HepG2 (cell line): Measurements from ENCODE around the gene LENG1. TPM values are rescaled to one million over a fixed set of nuclear protein-coding genes. Genes with fewer than 3 reads are reported as not detected.

Experiments
- AGO1 ChIP-seq: fragments of 200-400 bp; formaldehyde crosslinking; IDR thresholded peaks from 2 replicates; pipeline ENCODE4 v1.6.1; 2017; ENCODE audit warnings: mild to moderate bottlenecking, low read depth, low read length, moderate library complexity; ENCODE audit not compliant: poor library complexity, severe bottlenecking
- AKAP8 ChIP-seq: sonication (generic); formaldehyde crosslinking; IDR thresholded peaks from 2 replicates; pipeline ENCODE4 v1.5.1; 2020; ENCODE audit warnings: mild to moderate bottlenecking, missing genetic modification reagents
- BCL6 ChIP-seq: IDR thresholded peaks from 2 replicates; pipeline ENCODE4 v1.6.1; 2016; ENCODE audit warnings: missing genetic modification reagents, missing compliant biosample characterization
- CBX1 ChIP-seq: IDR thresholded peaks from one replicate; pipeline ENCODE4 v1.6.1; 2016; ENCODE audit warnings: antibody characterized with exemption, low read depth
- CCDC6 ChIP-seq: sonication (generic); formaldehyde crosslinking; IDR thresholded peaks from 2 replicates; pipeline ENCODE4 v1.8.1; 2022; ENCODE audit warnings: mild to moderate bottlenecking, missing genetic modification reagents, moderate library complexity
- ERF ChIP-seq: IDR thresholded peaks from 2 replicates; pipeline ENCODE4 v1.6.1; 2018; ENCODE audit warnings: missing biosample characterization, missing genetic modification reagents
- HNRNPUL1 ChIP-seq: fragments of 200-400 bp; formaldehyde crosslinking; IDR thresholded peaks from 2 replicates; pipeline ENCODE4 v1.6.1; 2017; ENCODE audit warnings: low read depth, mild to moderate bottlenecking, low read length, moderate library complexity
- HOXA7 ChIP-seq: sonication (generic); formaldehyde crosslinking; IDR thresholded peaks from 2 replicates; pipeline ENCODE4 v1.8.1; 2022; ENCODE audit warnings: mild to moderate bottlenecking, missing genetic modification reagents, moderate library complexity
- KDM5B ChIP-seq: sonication (generic); formaldehyde crosslinking; IDR thresholded peaks from 2 replicates; pipeline ENCODE4 v1.4.0; 2020; ENCODE audit warnings: missing genetic modification reagents, mild to moderate bottlenecking, borderline replicate concordance
- MTERF4 ChIP-seq: sonication (generic); formaldehyde crosslinking; IDR thresholded peaks from 2 replicates; pipeline ENCODE4 v1.8.0; 2023; ENCODE audit warnings: mild to moderate bottlenecking, missing genetic modification reagents
- NR0B2 ChIP-seq: sonication (generic); formaldehyde crosslinking; IDR thresholded peaks from 2 replicates; pipeline ENCODE4 v1.4.0; 2020; ENCODE audit warnings: mild to moderate bottlenecking, missing genetic modification reagents
- PCBP1 ChIP-seq: fragments of 200-400 bp; formaldehyde crosslinking; IDR thresholded peaks from 2 replicates; pipeline ENCODE4 v1.6.1; 2017; ENCODE audit warnings: mild to moderate bottlenecking, low read depth, low read length, borderline replicate concordance
- POLR2A ChIP-seq, 2 experiments: IDR thresholded peaks; 2 replicates each; pipeline ENCODE4 v1.6.1; 2011; ENCODE audit warnings: low read depth in 2 of 2, low read length in 2 of 2, mild to moderate bottlenecking in 1 of 2, moderate library complexity in 1 of 2; ENCODE audit not compliant: insufficient read depth in 1 of 2
- POLR2G ChIP-seq: fragments of 200-400 bp; formaldehyde crosslinking; IDR thresholded peaks from 2 replicates; pipeline ENCODE4 v1.6.1; 2018; ENCODE audit warnings: mild to moderate bottlenecking, low read depth, low read length, moderate library complexity
- RELA ChIP-seq: sonication (generic); formaldehyde crosslinking; IDR thresholded peaks from 2 replicates; pipeline ENCODE4 v1.4.0; 2020; ENCODE audit warnings: missing genetic modification reagents
- SALL1 ChIP-seq: sonication (generic); formaldehyde crosslinking; IDR thresholded peaks from 2 replicates; pipeline ENCODE4 v1.8.0; 2022; ENCODE audit warnings: mild to moderate bottlenecking, missing genetic modification reagents
- SAP130 ChIP-seq: IDR thresholded peaks from 2 replicates; pipeline ENCODE4 v1.6.1; 2016; ENCODE audit warnings: low read depth
- SMAD1 ChIP-seq: sonication (generic); formaldehyde crosslinking; IDR thresholded peaks from 2 replicates; pipeline ENCODE4 v1.4.0; 2020; ENCODE audit warnings: missing genetic modification reagents, low read depth, mild to moderate bottlenecking, borderline replicate concordance
- SNAI1 ChIP-seq: sonication (generic); formaldehyde crosslinking; IDR thresholded peaks from 2 replicates; pipeline ENCODE4 v1.5.0; 2020; ENCODE audit warnings: mild to moderate bottlenecking, missing genetic modification reagents, borderline replicate concordance
- TCF12 ChIP-seq, 2 experiments: fragments of 450-650 bp in 1 of 2; sonication (generic) in 1 of 2; formaldehyde crosslinking in 1 of 2; IDR thresholded peaks; 2 replicates each; pipeline versions ENCODE4 v1.6.1 to v1.8.0; 2017 to 2022; ENCODE audit warnings: antibody characterized with exemption in 1 of 2, mild to moderate bottlenecking in 1 of 2, missing genetic modification reagents in 1 of 2, moderate library complexity in 1 of 2
- TP53 ChIP-seq: sonication (generic); formaldehyde crosslinking; conservative IDR thresholded peaks from 2 replicates; pipeline ENCODE4 v1.4.0; 2020; ENCODE audit warnings: missing genetic modification reagents
- XBP1 ChIP-seq: sonication (generic); formaldehyde crosslinking; IDR thresholded peaks from 2 replicates; pipeline ENCODE4 v1.5.0; 2020; ENCODE audit warnings: missing genetic modification reagents
- ZBTB42 ChIP-seq: sonication (generic); formaldehyde crosslinking; IDR thresholded peaks from 2 replicates; pipeline ENCODE4 v1.5.0; 2020; ENCODE audit warnings: mild to moderate bottlenecking, missing genetic modification reagents
- ZMYM4 ChIP-seq: sonication (generic); formaldehyde crosslinking; IDR thresholded peaks from 2 replicates; pipeline ENCODE4 v1.8.1; 2023; ENCODE audit warnings: mild to moderate bottlenecking, missing genetic modification reagents
- ZNF547 ChIP-seq: sonication (generic); formaldehyde crosslinking; IDR thresholded peaks from 2 replicates; pipeline ENCODE4 v1.5.1; 2020; ENCODE audit warnings: mild to moderate bottlenecking, missing genetic modification reagents
- ZNF572 ChIP-seq: sonication (generic); formaldehyde crosslinking; IDR thresholded peaks from 2 replicates; pipeline ENCODE4 v1.5.1; 2020; ENCODE audit warnings: mild to moderate bottlenecking, missing genetic modification reagents
- ZNF580 ChIP-seq: IDR thresholded peaks from 2 replicates; pipeline ENCODE4 v1.6.1; 2016; ENCODE audit warnings: low read depth, borderline replicate concordance
- ZNF660 ChIP-seq: sonication (generic); formaldehyde crosslinking; IDR thresholded peaks from 2 replicates; pipeline ENCODE4 v1.5.1; 2020; ENCODE audit warnings: mild to moderate bottlenecking, low read depth, missing genetic modification reagents, borderline replicate concordance
- ZNF709 ChIP-seq: sonication (generic); formaldehyde crosslinking; IDR thresholded peaks from 2 replicates; pipeline ENCODE4 v1.5.0; 2020; ENCODE audit warnings: mild to moderate bottlenecking, missing genetic modification reagents
- ZNF790 ChIP-seq: sonication (generic); formaldehyde crosslinking; IDR thresholded peaks from 2 replicates; pipeline ENCODE4 v1.8.0; 2022; ENCODE audit warnings: missing genetic modification reagents, mild to moderate bottlenecking, borderline replicate concordance
- ZSCAN12 ChIP-seq: sonication (generic); formaldehyde crosslinking; IDR thresholded peaks from 2 replicates; pipeline ENCODE4 v1.9.0; 2021; ENCODE audit warnings: mild to moderate bottlenecking, missing genetic modification reagents
- polyA plus RNA-seq, 8 experiments: library from polyadenylated mRNA; depleted of rRNA in 3 of 8; stranded (reverse) in 7 of 8; unstranded in 1 of 8; fragments of >200 nt; fragmentation: Illumina TruSeq in 4 of 8; extraction: Trizol in 4 of 8; gene quantifications; 2 replicates each; pipeline versions ENCODE4 v1.2.1 to v1.2.3, GENCODE V29; 2011 to 2016; ENCODE audit warnings: low read depth in 4 of 8, missing spikeins in 1 of 8, mixed read lengths in 1 of 8; ENCODE audit not compliant: insufficient read depth in 1 of 8
- total RNA-seq, 5 experiments: library from RNA; depleted of rRNA; stranded (reverse); fragments of >200 nt; fragmentation: Illumina TruSeq; extraction: Trizol; gene quantifications; 2 replicates each; pipeline ENCODE4 v1.2.3, GENCODE V29; 2016; ENCODE audit warnings: low read depth in 1 of 5

LENG1 gene
- total and polyA plus RNA-seq, 2 of the 13 experiments (the other 11 are each of a cell fraction or from before 2014, with no cell fraction given) = 1.8 to 3.8 TPM

DNA sequence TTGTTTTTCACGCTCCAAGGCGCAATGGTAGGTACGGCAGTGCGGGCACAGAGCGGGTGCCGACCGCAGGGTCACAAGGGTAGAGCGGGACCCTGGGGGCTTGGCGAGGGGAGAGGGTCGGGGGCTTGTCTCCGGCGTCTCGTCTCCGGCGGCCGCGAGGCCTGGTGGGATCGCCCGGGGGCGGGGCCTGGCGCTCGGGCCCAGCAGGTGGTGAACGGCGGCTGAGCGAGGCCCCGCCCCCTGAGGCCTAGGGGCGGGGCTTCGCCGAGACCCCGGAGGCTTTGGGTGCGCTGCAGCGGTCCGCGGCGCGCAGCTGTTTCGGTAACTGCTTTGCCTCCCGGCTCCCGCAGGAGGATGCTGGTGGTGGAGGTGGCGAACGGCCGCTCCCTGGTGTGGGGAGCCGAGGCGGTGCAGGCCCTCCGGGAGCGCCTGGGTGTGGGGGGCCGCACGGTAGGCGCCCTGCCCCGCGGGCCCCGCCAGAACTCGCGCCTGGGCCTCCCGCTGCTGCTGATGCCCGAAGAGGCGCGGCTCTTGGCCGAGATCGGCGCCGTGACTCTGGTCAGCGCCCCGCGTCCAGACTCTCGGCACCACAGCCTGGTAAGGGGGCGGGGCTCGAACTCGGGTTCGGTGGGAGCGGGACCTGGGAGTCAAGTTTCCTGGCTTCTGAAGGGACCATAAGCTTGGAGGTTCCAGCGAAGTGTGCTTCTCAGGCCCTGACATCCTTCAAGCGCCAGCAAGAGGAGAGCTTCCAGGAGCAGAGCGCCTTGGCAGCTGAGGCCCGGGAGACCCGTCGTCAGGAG lies 31.7 kb upstream of the LENG1 start, which contains the start of gene TSEN34 (continued):
- TF ChIP-seq ERF (CRISPR knock-in tag) (peak; percentile 56; the same call in 1 of the 2 replicates), SAP130 (CRISPR knock-in tag) (peak; percentile 59), ZNF580 (CRISPR knock-in tag) (peak; percentile 19; the same call in 1 of the 2 replicates), ZNF660 (CRISPR knock-in tag) (no peak), SMAD1 (CRISPR knock-in tag) (no peak; the same call in 1 of the 2 replicates), ZNF790 (no peak; the same call in 1 of the 2 replicates), XBP1 (CRISPR knock-in tag) (no peak), ZSCAN12 (peak; percentile 21; the same call in 1 of the 2 replicates), SNAI1 (no peak), HOXA7 (CRISPR knock-in tag) (no peak), NR0B2 (CRISPR knock-in tag) (no peak), RELA (CRISPR knock-in tag) (no peak), CBX1 (no peak), PCBP1 (no peak), ZNF709 (no peak), TCF12 (IDR thresholded peaks at IDR 0.05) (no peak), TCF12 (CRISPR knock-in tag; IDR thresholded peaks at IDR 0.05) (peak; percentile 36; the same call in 1 of the 2 replicates), SALL1 (peak; percentile 33; the same call in 1 of the 2 replicates), ZNF547 (CRISPR knock-in tag) (peak; percentile 68; the same call in 1 of the 2 replicates), BCL6 (CRISPR knock-in tag) (no peak), POLR2G (0 out of 2 replicates have a peak, but pooled peaks have one; percentile 40), AGO1 (peak; percentile 36), POLR2A (IDR thresholded peaks at IDR 0.05; ENCODE audit: insufficient read depth in 1 of 2, low read depth in 2 of 2, low read length in 2 of 2) (peak; percentile 69 to 73), ZMYM4 (no peak), TP53 (CRISPR knock-in tag) (no peak), ZNF572 (CRISPR knock-in tag) (peak; percentile 47), KDM5B (peak; percentile 54; the same call in 1 of the 2 replicates), MTERF4 (CRISPR knock-in tag) (no peak), AKAP8 (CRISPR knock-in tag) (peak; percentile 87), HNRNPUL1 (0 out of 2 replicates have a peak, but pooled peaks have one; percentile 29), CCDC6 (CRISPR knock-in tag) (0 out of 2 replicates have a peak, but pooled peaks have one; percentile 2), ZBTB42 (no peak)
